ENCODE data around the gene UBAC2. TPM values are rescaled to one million over a fixed set of nuclear protein-coding genes. Genes with fewer than 3 reads are reported as not detected.

The UBAC2 gene
- total RNA-seq, 1 donor from 2014 or later, result 44.3 TPM

DNA sequence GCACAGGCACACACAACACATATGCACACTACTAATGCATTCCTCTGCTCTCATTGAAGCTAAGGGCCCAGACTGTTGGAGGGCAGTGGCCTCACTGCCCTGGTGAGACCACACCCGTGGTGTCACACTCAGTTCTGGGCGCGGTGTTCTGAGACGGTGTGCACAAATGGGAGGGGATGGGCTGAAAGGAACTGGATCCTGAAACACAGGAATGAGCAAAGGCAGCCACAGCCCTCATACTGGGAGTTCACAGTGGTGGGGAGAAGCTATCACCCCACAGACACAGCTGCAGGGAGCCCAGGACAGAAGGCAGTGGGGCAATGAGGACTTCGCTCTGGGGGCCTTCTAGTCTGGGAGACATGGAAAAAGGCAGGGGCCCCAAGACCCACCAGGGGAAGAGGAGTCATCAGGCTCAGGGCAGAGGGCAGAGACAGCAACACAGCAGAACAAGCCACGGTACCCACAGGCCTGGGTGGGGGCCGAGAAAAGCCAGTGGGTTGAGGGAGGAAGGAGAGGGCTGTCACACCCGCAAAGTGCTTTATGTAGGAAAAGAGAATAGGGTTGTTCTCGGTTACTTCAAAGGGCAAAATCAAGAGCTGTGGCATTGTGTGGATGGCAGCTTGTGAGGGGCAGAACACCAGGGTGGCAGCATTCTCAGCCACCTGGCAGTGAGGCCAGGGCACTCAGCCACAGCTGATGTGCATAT lies 181.9 kb downstream of the UBAC2 start:
- H3K27ac ChIP-seq (replicated peaks), result no peak overlapping the region
- intact Hi-C loops (cut with micrococcal nuclease), result no loop called here
- H3K4me1 ChIP-seq, result peaks cover 30% of the 10 kb centered on the region
- no peak for DNase-seq
- H3K9me3 ChIP-seq (replicated peaks), result no peaks in the 10 kb centered on the region
- H3K4me3 ChIP-seq, result no peak overlapping the region
- H3K36me3 ChIP-seq, result peaks cover 31% of the 10 kb centered on the region
- TF ChIP-seq, protein P1, sequence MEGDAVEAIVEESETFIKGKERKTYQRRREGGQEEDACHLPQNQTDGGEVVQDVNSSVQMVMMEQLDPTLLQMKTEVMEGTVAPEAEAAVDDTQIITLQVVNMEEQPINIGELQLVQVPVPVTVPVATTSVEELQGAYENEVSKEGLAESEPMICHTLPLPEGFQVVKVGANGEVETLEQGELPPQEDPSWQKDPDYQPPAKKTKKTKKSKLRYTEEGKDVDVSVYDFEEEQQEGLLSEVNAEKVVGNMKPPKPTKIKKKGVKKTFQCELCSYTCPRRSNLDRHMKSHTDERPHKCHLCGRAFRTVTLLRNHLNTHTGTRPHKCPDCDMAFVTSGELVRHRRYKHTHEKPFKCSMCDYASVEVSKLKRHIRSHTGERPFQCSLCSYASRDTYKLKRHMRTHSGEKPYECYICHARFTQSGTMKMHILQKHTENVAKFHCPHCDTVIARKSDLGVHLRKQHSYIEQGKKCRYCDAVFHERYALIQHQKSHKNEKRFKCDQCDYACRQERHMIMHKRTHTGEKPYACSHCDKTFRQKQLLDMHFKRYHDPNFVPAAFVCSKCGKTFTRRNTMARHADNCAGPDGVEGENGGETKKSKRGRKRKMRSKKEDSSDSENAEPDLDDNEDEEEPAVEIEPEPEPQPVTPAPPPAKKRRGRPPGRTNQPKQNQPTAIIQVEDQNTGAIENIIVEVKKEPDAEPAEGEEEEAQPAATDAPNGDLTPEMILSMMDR (IDR thresholded peaks at IDR 0.05; ENCODE audit: borderline replicate concordance), result no peak
- H3K27me3 ChIP-seq (ENCODE audit: low read depth), result no peaks in the 10 kb centered on the region

DNA sequence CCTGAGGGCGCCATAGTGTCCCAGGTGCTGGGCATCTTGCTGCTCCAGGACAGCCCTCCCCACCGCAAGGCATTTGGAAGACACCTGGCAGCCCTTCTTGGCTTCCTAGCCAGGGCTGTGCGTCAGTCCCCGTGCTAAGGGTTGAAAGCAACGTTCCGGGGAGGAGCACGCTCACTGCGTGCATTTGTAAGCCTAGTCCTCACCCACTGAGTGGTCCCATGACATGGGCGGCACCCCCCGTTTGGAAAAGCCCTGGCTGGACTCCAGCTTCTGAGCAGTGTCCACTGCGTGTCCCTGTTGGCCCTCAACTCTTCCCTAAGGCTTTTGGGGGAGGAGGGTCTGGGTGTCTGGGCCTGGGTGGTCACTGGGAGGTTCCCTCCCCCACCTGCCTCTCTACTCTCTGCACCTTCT lies 182.9 kb downstream of the UBAC2 start:
- Histone ChIP-seq H3K36me3 (peaks cover 24% of the 10 kb centered on the region), H3K4me3 (no peak overlapping the region), H3K27me3 (ENCODE audit: low read depth) (no peaks in the 10 kb centered on the region), H3K4me1 (peaks cover 30% of the 10 kb centered on the region), H3K9me3 (replicated peaks) (no peaks in the 10 kb centered on the region), H3K27ac (replicated peaks) (no peak overlapping the region)
- intact Hi-C loops (cut with micrococcal nuclease), result no loop called here
- no peak for DNase-seq
- TF ChIP-seq, protein P1 (IDR thresholded peaks at IDR 0.05; ENCODE audit: borderline replicate concordance), result no peak

DNA sequence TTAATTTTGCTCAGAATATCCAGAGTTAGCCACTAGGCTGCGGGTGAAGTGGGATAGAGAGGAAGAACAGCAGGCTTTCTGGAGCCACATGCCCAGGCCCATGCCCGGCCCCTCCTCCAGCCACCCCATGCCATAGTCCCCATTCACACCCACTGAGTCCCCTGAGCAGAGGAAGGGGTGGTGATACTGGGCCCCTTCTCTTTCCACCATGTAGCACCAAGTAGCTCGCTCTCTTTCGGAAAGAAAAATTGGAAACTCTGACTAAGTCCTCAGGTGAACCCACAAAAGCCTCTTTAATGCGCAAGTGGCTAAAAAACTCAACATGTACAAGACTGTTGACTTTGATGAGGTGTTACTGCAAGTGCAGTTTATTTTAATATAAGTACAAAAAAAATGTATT lies 183.3 kb downstream of the UBAC2 start:
- peaks cover 20% of the 10 kb centered on the region for H3K36me3 ChIP-seq
- H3K4me3 ChIP-seq, result no peak overlapping the region
- TF ChIP-seq, protein P1 (IDR thresholded peaks at IDR 0.05; ENCODE audit: borderline replicate concordance), result no peak
- DNase-seq, result no peak
- no peaks in the 10 kb centered on the region for H3K9me3 ChIP-seq (replicated peaks)
- peaks cover 30% of the 10 kb centered on the region for H3K4me1 ChIP-seq
- H3K27ac ChIP-seq (replicated peaks), result no peak overlapping the region
- no peaks in the 10 kb centered on the region for H3K27me3 ChIP-seq (ENCODE audit: low read depth)
- intact Hi-C loops (cut with micrococcal nuclease), result no loop called here

DNA sequence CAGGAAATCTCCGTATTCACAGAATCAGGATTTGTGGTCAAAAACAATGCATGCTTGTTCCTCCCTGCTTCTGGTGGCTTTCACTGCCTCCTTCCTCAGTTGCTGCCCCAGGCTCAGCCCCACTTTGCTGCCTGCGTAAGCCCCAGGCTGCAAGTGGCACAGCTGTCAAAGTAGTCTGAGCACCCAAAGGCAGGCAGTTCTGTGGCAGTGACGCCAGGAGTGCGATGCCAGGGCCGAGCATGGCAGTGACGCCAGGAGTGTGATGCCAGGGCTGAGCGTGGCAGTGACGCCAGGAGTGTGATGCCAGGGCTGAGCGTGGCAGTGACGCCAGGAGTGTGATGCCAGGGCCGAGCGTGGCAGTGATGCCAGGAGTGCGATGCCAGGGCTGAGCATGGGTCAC lies 183.8 kb downstream of the UBAC2 start:
- peaks cover 30% of the 10 kb centered on the region for H3K4me1 ChIP-seq
- H3K27ac ChIP-seq (replicated peaks), result no peak overlapping the region
- peaks cover 17% of the 10 kb centered on the region for H3K36me3 ChIP-seq
- no peaks in the 10 kb centered on the region for H3K9me3 ChIP-seq (replicated peaks)
- no peak overlapping the region for H3K4me3 ChIP-seq
- no peaks in the 10 kb centered on the region for H3K27me3 ChIP-seq (ENCODE audit: low read depth)
- TF ChIP-seq, protein P1 (IDR thresholded peaks at IDR 0.05; ENCODE audit: borderline replicate concordance), result no peak
- no peak for DNase-seq
- intact Hi-C loops (cut with micrococcal nuclease), result no loop called here

DNA sequence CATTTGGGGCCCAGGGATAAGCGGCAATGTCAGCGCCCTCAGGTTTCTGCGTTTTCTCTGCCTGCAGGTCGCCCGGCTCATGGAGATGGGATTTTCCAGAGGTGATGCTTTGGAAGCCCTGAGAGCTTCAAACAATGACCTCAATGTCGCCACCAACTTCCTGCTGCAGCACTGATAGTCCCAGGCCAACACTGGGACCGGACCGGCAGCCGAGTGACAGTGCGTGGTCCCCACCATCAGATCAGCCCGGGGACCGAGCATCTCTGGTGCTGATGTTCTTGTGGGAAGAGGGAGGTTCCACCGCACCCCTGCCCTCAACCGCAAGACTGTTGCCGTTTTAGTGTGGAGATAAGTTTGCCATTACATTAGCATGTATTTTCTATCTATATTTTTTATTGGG lies 184.5 kb downstream of the UBAC2 start:
- Histone ChIP-seq H3K27me3 (ENCODE audit: low read depth) (no peaks in the 10 kb centered on the region), H3K4me1 (peaks cover 23% of the 10 kb centered on the region), H3K36me3 (peaks cover 17% of the 10 kb centered on the region), H3K4me3 (no peak overlapping the region), H3K27ac (replicated peaks) (no peak overlapping the region), H3K9me3 (replicated peaks) (no peaks in the 10 kb centered on the region)
- DNase-seq, result no peak
- TF ChIP-seq, protein P1 (IDR thresholded peaks at IDR 0.05; ENCODE audit: borderline replicate concordance), result no peak
- intact Hi-C loops (cut with micrococcal nuclease), result no loop called here

Measured in left ventricle myocardium inferior (tissue), 1 donor.